H1 (cell line): ENCODE measurements around the gene IL31RA. TPM values are rescaled to one million over a fixed set of nuclear protein-coding genes. Genes with fewer than 3 reads are reported as not detected.

ENCODE experiments used
- CTCF ChIA-PET: fragments of 300-600 bp; sonication (Branson Sonifier 250); formaldehyde crosslinking; loops from one replicate; lab custom pipeline; 2021; ENCODE audit not compliant: partially characterized antibody; lab: Charles Lee
- POLR2A ChIA-PET: fragments of 300-600 bp; sonication (Branson Sonifier 250); formaldehyde crosslinking; loops from one replicate; lab custom pipeline; 2021; ENCODE audit warnings: inconsistent platforms; ENCODE audit not compliant: partially characterized antibody; lab: Charles Lee
- DNase-seq, 2 experiments: peaks; one replicate each; pipeline versions ENCODE4 v3.0.0 to v3.0.0-alpha.2; 2010 to 2022; ENCODE audit warnings: low spot score in 2 of 2, low read depth in 1 of 2, mixed read lengths in 1 of 2
- FAIRE-seq: peaks from 2 replicates; lab custom pipeline; 2011; peaks lifted over from hg19 to GRCh38; lab: Jason Lieb, UNC
- H2AFZ ChIP-seq: 2 replicates; pipeline ENCODE4 v1.8.1; 2012; ENCODE audit warnings: low read length, inconsistent platforms
- H2AK5ac ChIP-seq: 2 replicates; pipeline ENCODE4 v1.6.1; 2013; ENCODE audit warnings: low read depth, low read length
- H2BK120ac ChIP-seq: replicated peaks from 2 replicates; pipeline ENCODE3; 2013; ENCODE audit warnings: low read depth, low read length, inconsistent platforms
- H2BK12ac ChIP-seq: 2 replicates; pipeline ENCODE4 v1.6.1; 2013; ENCODE audit warnings: low read depth, low read length
- H2BK15ac ChIP-seq: 2 replicates; pipeline ENCODE4 v1.6.1; 2013; ENCODE audit warnings: low read length
- H2BK20ac ChIP-seq: 2 replicates; pipeline ENCODE4 v1.6.1; 2013; ENCODE audit warnings: low read length
- H2BK5ac ChIP-seq: 2 replicates; pipeline ENCODE4 v1.6.1; 2013; ENCODE audit warnings: low read depth, low read length
- H3K14ac ChIP-seq: 2 replicates; pipeline ENCODE4 v1.6.1; 2013; ENCODE audit warnings: inconsistent platforms; ENCODE audit not compliant: insufficient read length
- H3K18ac ChIP-seq: 2 replicates; pipeline ENCODE4 v1.6.1; 2013; ENCODE audit warnings: low read length; ENCODE audit errors: extremely low read depth
- H3K23ac ChIP-seq: 2 replicates; pipeline ENCODE4 v1.6.1; 2013; ENCODE audit warnings: inconsistent platforms; ENCODE audit not compliant: insufficient read length
- H3K23me2 ChIP-seq: 2 replicates; pipeline ENCODE4 v1.6.1; 2013; ENCODE audit warnings: low read depth, low read length
- H3K27ac ChIP-seq: 2 replicates; pipeline ENCODE4 v1.6.1; 2011; ENCODE audit warnings: low read depth, low read length, inconsistent platforms
- H3K27me3 ChIP-seq, 4 experiments: replicated peaks in 1 of 4; 1 replicate in 1 of 4; 2 replicates in 3 of 4; pipeline versions ENCODE4 v1.6.1 to v1.8.1; 2011 to 2013; ENCODE audit warnings: low read length in 3 of 4, mild to moderate bottlenecking in 3 of 4, inconsistent platforms in 2 of 4, mixed read lengths in 2 of 4, moderate library complexity in 1 of 4; ENCODE audit not compliant: control insufficient read depth in 3 of 4, insufficient read depth in 3 of 4; ENCODE audit errors: extremely low read depth in 1 of 4
- H3K36me3 ChIP-seq, 4 experiments: 2 replicates each; pipeline versions ENCODE4 v1.6.1 to v1.8.1; 2011 to 2013; ENCODE audit warnings: mild to moderate bottlenecking in 4 of 4, low read length in 3 of 4, moderate library complexity in 2 of 4, control low read depth in 1 of 4, inconsistent platforms in 1 of 4; ENCODE audit not compliant: insufficient read depth in 4 of 4, control insufficient read depth in 2 of 4
- H3K4ac ChIP-seq: replicated peaks from 2 replicates; pipeline ENCODE3; 2013; ENCODE audit warnings: low read length, low read depth, mixed read lengths, inconsistent platforms; ENCODE audit not compliant: insufficient read length
- H3K4me1 ChIP-seq, 4 experiments: replicated peaks in 1 of 4; 1 replicate in 1 of 4; 2 replicates in 3 of 4; pipeline versions ENCODE4 v1.6.1 to v1.8.1; 2011 to 2013; ENCODE audit warnings: low read length in 3 of 4, inconsistent platforms in 2 of 4, mixed read lengths in 1 of 4; ENCODE audit not compliant: insufficient read depth in 4 of 4, control insufficient read depth in 3 of 4
- H3K4me2 ChIP-seq, 2 experiments: 2 replicates each; pipeline versions ENCODE4 v1.6.1 to v1.8.1; 2011 to 2013; ENCODE audit warnings: low read depth in 2 of 2, low read length in 2 of 2, control low read depth in 1 of 2, inconsistent platforms in 1 of 2, mild to moderate bottlenecking in 1 of 2; ENCODE audit not compliant: insufficient read depth in 1 of 2
- H3K4me3 ChIP-seq, 4 experiments: fragments of 200-600, 300-600 bp in 1 of 4; sonication (generic), shearing (Covaris generic), sonication (Bioruptor Twin) in 1 of 4; 2 replicates each; pipeline versions ENCODE4 v1.5.1 to v1.8.1; 2011 to 2016; ENCODE audit warnings: low read length in 4 of 4, low read depth in 3 of 4, control low read depth in 2 of 4, inconsistent platforms in 2 of 4, mild to moderate bottlenecking in 2 of 4, mixed read lengths in 1 of 4, moderate library complexity in 1 of 4; ENCODE audit not compliant: insufficient read depth in 2 of 4; ENCODE audit errors: extremely low read depth in 1 of 4
- H3K56ac ChIP-seq: replicated peaks from 2 replicates; pipeline ENCODE3; 2013; ENCODE audit warnings: low read depth, mild to moderate bottlenecking, mixed read lengths, low read length, inconsistent platforms; ENCODE audit not compliant: insufficient read length
- H3K79me1 ChIP-seq: 2 replicates; pipeline ENCODE4 v1.6.1; 2013; ENCODE audit warnings: low read depth, low read length, control low read depth
- H3K79me2 ChIP-seq, 2 experiments: 2 replicates each; pipeline versions ENCODE4 v1.6.1 to v1.8.1; 2012 to 2013; ENCODE audit warnings: low read length in 2 of 2, mild to moderate bottlenecking in 2 of 2, inconsistent platforms in 1 of 2; ENCODE audit not compliant: insufficient read depth in 2 of 2, control insufficient read depth in 1 of 2
- H3K9ac ChIP-seq, 4 experiments: replicated peaks in 1 of 4; 1 replicate in 1 of 4; 2 replicates in 3 of 4; pipeline versions ENCODE4 v1.6.1 to v1.8.1; 2011 to 2013; ENCODE audit warnings: low read depth in 3 of 4, low read length in 3 of 4, control low read depth in 2 of 4, mild to moderate bottlenecking in 2 of 4, moderate library complexity in 2 of 4, inconsistent platforms in 1 of 4; ENCODE audit errors: extremely low read depth in 1 of 4
- H3K9me3 ChIP-seq, 2 experiments: 2 replicates each; pipeline versions ENCODE4 v1.6.1 to v1.8.1; 2012 to 2013; ENCODE audit warnings: mild to moderate bottlenecking in 2 of 2, moderate library complexity in 2 of 2, control low read depth in 1 of 2, inconsistent platforms in 1 of 2, low read depth in 1 of 2, low read length in 1 of 2, mixed read lengths in 1 of 2; ENCODE audit not compliant: insufficient read depth in 2 of 2
- H4K20me1 ChIP-seq, 2 experiments: replicated peaks in 1 of 2; 2 replicates each; pipeline versions ENCODE3 to v1.8.1; 2011 to 2013; ENCODE audit warnings: inconsistent platforms in 2 of 2, low read length in 2 of 2, mild to moderate bottlenecking in 1 of 2; ENCODE audit not compliant: insufficient read depth in 2 of 2, control insufficient read depth in 1 of 2
- H4K5ac ChIP-seq: 2 replicates; pipeline ENCODE4 v1.6.1; 2013; ENCODE audit warnings: low read length, low read depth, mixed read lengths, inconsistent platforms; ENCODE audit not compliant: insufficient read length
- H4K8ac ChIP-seq: 2 replicates; pipeline ENCODE4 v1.8.0; 2013; ENCODE audit warnings: mild to moderate bottlenecking, moderate library complexity, low read length, inconsistent platforms; ENCODE audit not compliant: insufficient read depth; ENCODE audit errors: extremely low read depth
- H4K91ac ChIP-seq: replicated peaks from 2 replicates; pipeline ENCODE3; 2013; ENCODE audit warnings: low read length, mixed read lengths, inconsistent platforms; ENCODE audit not compliant: insufficient read length
- BACH1 ChIP-seq: IDR thresholded peaks from 2 replicates; pipeline ENCODE4 v1.6.1; 2012; ENCODE audit warnings: low read length, improper control_type of control experiment
- CBX5 ChIP-seq: fragments of 300-800, 300-1000 bp; sonication (generic); IDR thresholded peaks from 2 replicates; pipeline ENCODE4 v1.7.1; 2016; ENCODE audit warnings: antibody characterized with exemption, low read length, low read depth
- HDAC2 ChIP-seq, 2 experiments: fragments of 300-600 bp in 1 of 2; sonication (generic) in 1 of 2; IDR thresholded peaks; 2 replicates each; pipeline ENCODE4 v1.6.1; 2011 to 2012; ENCODE audit warnings: low read depth in 2 of 2, low read length in 2 of 2, mild to moderate bottlenecking in 2 of 2, moderate library complexity in 2 of 2, borderline replicate concordance in 1 of 2, inconsistent platforms in 1 of 2
- NANOG ChIP-seq: IDR thresholded peaks from 2 replicates; pipeline ENCODE4 v1.6.1; 2011; ENCODE audit warnings: low read length, low read depth, mild to moderate bottlenecking, inconsistent platforms; ENCODE audit not compliant: insufficient read depth, poor library complexity, severe bottlenecking
- POLR2A ChIP-seq, 2 experiments: IDR thresholded peaks; 1 replicate in 1 of 2; 2 replicates in 1 of 2; pipeline ENCODE4 v1.6.1; 2011; ENCODE audit warnings: low read depth in 2 of 2, low read length in 2 of 2, mild to moderate bottlenecking in 2 of 2; ENCODE audit errors: control extremely low read depth in 1 of 2
- RBBP5 ChIP-seq: IDR thresholded peaks from 2 replicates; pipeline ENCODE4 v1.7.1; 2012; ENCODE audit warnings: low read depth, mild to moderate bottlenecking, inconsistent platforms, low read length, moderate library complexity, borderline replicate concordance
- RFX5 ChIP-seq: IDR thresholded peaks from 2 replicates; pipeline ENCODE4 v1.6.1; 2011; ENCODE audit warnings: low read depth, low read length, improper control_type of control experiment, borderline replicate concordance
- RXRA ChIP-seq: IDR thresholded peaks from 2 replicates; pipeline ENCODE4 v1.6.1; 2011; ENCODE audit warnings: low read depth, mild to moderate bottlenecking, low read length, moderate library complexity; ENCODE audit not compliant: insufficient read depth
- SAP30 ChIP-seq: fragments of 300-600 bp; sonication (generic); IDR thresholded peaks from 2 replicates; pipeline ENCODE4 v1.7.1; 2012; ENCODE audit warnings: low read length, moderate library complexity, mild to moderate bottlenecking, inconsistent platforms; ENCODE audit not compliant: insufficient read depth, insufficient replicate concordance
- SRF ChIP-seq: IDR thresholded peaks from 2 replicates; pipeline ENCODE4 v1.6.1; 2011; ENCODE audit warnings: mild to moderate bottlenecking, low read depth, low read length, moderate library complexity
- TBP ChIP-seq: IDR thresholded peaks from 2 replicates; pipeline ENCODE4 v1.6.1; 2011; ENCODE audit warnings: low read depth, low read length, improper control_type of control experiment
- WGBS, 2 experiments: shearing (Covaris generic) in 1 of 2; methylation state at CpG; one replicate each; pipeline versions ENCODE4 v1.1.6 to v1.1.7; 2013 to 2015; ENCODE audit warnings: low lambda C conversion rate in 2 of 2, mixed read lengths in 2 of 2, inconsistent platforms in 1 of 2, low coverage in 1 of 2, missing lambda C conversion rate in 1 of 2; ENCODE audit not compliant: insufficient replicate concordance in 2 of 2, insufficient coverage in 1 of 2, insufficient read length in 1 of 2; ENCODE audit errors: extremely low coverage in 1 of 2, missing lambda C conversion rate in 1 of 2; 5-methylcytosine and 5-hydroxymethylcytosine counted together
- polyA plus RNA-seq, 7 experiments: library from polyadenylated mRNA; depleted of rRNA in 3 of 7; stranded (reverse) in 5 of 7; unstranded in 2 of 7; fragments of >200 nt in 5 of 7; fragments of 200-250 nt in 2 of 7; gene quantifications; 1 replicate in 5 of 7; 2 replicates in 1 of 7; 4 replicates in 1 of 7; pipeline versions ENCODE4 v1.2.1 to v1.2.3, GENCODE V29; 2011 to 2013; ENCODE audit warnings: missing spikeins in 2 of 7, mixed read lengths in 2 of 7
- total RNA-seq: library from RNA; stranded (reverse); fragmentation: NEBNext Ultra II Directional; extraction: Animal tissue kit (Norgen Biotek cat#: 25700); gene quantifications from 2 replicates; pipeline ENCODE4 v1.2.1, GENCODE V29; 2021
- TF ChIP-seq, protein P1 (sequence below): IDR thresholded peaks from 2 replicates; pipeline ENCODE4 v1.6.1; 2012; ENCODE audit warnings: inconsistent platforms
- TF ChIP-seq, protein P2 (sequence below): IDR thresholded peaks from 2 replicates; pipeline ENCODE4 v1.6.1; 2012; ENCODE audit warnings: inconsistent platforms

The IL31RA gene
- total and polyA plus RNA-seq, 2 of the 8 experiments (the other 6 are each of a cell fraction or from before 2014, with no cell fraction given): not detected

DNA sequence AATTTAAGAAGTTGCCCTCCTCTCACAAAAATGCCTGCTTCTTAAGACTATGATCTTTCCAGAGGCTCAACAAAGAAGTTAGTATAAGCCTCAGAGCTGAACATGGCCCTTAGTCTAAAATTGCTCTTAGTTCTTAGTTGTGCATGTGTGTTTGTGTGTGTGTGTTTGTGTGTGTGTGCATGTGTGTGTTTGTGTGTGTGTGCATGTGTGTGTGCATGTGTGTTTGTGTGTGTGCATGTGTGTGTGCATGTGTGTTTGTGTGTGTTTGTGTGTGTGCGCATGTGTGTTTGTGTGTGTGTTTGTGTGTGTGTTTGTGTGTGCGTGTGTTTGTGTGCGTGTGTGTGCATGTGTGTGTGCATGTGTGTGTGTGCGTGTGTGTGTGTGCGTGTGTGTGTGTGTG is 15.8 kb downstream of the IL31RA start:
- no peak overlapping the region for H3K9ac ChIP-seq
- no peak overlapping the region for H4K91ac ChIP-seq
- no peaks in the 10 kb centered on the region for H3K79me1 ChIP-seq
- no peak overlapping the region for H2AFZ ChIP-seq
- H3K14ac ChIP-seq: no peak overlapping the region
- no peak overlapping the region for H2BK20ac ChIP-seq
- no peak overlapping the region; the same call in 1 of the 2 replicates for H2BK12ac ChIP-seq
- CTCF ChIA-PET: interaction anchor here (0.7 to 0.8 kb wide), 2 partner anchors 11 kb away, joined by 3 to 4 read pairs; no protein-coding TSS in a partner anchor
- no peaks in the 10 kb centered on the region; a peak in 1 of 8 replicates for H3K36me3 ChIP-seq
- H4K5ac ChIP-seq: no peak overlapping the region
- no peaks in the 10 kb centered on the region for H3K79me2 ChIP-seq
- peaks cover 0 to 7% of the 10 kb centered on the region in 2 experiments for H4K20me1 ChIP-seq
- no peak overlapping the region for H4K8ac ChIP-seq
- H3K4me3 ChIP-seq: no peak overlapping the region
- H3K9me3 ChIP-seq: no peaks in the 10 kb centered on the region
- no peak overlapping the region for H3K4me2 ChIP-seq
- POLR2A ChIA-PET: no interaction called here
- H2AK5ac ChIP-seq: no peak overlapping the region
- no peak overlapping the region for H3K23ac ChIP-seq
- no peak overlapping the region for H3K4ac ChIP-seq
- no peaks in the 10 kb centered on the region for H3K27me3 ChIP-seq
- FAIRE-seq (no peak), DNase-seq (no peak)
- no peak overlapping the region for H2BK120ac ChIP-seq
- 46% methylated on average over 3 of the region's 5 CpGs; no CpG with 5 or more reads in 1 of the 2 experiments for WGBS, 2 experiments
- peak overlapping the region; percentile 59 for H3K56ac ChIP-seq
- no peak overlapping the region for H2BK5ac ChIP-seq
- no peak overlapping the region for H3K27ac ChIP-seq
- H2BK15ac ChIP-seq: no peak overlapping the region
- no peak overlapping the region for H3K18ac ChIP-seq
- peaks cover 11% of the 10 kb centered on the region; the same call in 1 of the 2 replicates for H3K23me2 ChIP-seq
- H3K4me1 ChIP-seq: no peaks in the 10 kb centered on the region
- no peak for TF ChIP-seq RXRA
- TF ChIP-seq HDAC2 (IDR thresholded peaks at IDR 0.05; ENCODE audit: borderline replicate concordance in 1 of 2, low read depth in 2 of 2, low read length in 2 of 2): no peak
- TF ChIP-seq RBBP5: no peak
- no peak for TF ChIP-seq BACH1
- TF ChIP-seq CBX5: no peak
- no peak for TF ChIP-seq RFX5
- no peak for TF ChIP-seq NANOG
- TF ChIP-seq, protein P1, sequence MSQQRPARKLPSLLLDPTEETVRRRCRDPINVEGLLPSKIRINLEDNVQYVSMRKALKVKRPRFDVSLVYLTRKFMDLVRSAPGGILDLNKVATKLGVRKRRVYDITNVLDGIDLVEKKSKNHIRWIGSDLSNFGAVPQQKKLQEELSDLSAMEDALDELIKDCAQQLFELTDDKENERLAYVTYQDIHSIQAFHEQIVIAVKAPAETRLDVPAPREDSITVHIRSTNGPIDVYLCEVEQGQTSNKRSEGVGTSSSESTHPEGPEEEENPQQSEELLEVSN: no peak
- no peak for TF ChIP-seq SRF
- TF ChIP-seq, protein P2, sequence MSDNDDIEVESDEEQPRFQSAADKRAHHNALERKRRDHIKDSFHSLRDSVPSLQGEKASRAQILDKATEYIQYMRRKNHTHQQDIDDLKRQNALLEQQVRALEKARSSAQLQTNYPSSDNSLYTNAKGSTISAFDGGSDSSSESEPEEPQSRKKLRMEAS: no peak
- TF ChIP-seq SAP30: no peak
- TF ChIP-seq TBP: no peak
- no peak for TF ChIP-seq POLR2A (IDR thresholded peaks at IDR 0.05; ENCODE audit: control extremely low read depth in 1 of 2, low read depth in 2 of 2, low read length in 2 of 2)
